ENCODE data around the gene PRDX4.
"Not testable (repeated sequence)": the region's sequence is repeated elsewhere in the genome, so short reads cannot be mapped to it uniquely, and the experiment has no call there.

The PRDX4 gene

GRCh38 chrX:23667239-23668177 lies at the start of gene PRDX4:
PRDX4 (plus strand) TSS chrX:23667493; CDS start chrX:23667571, 78 bp downstream.
- DNase-seq (ENCODE audit: low read depth), result peak; percentile 35

GRCh38 chrX:23621621-23622265 lies 45.5 kb upstream of the PRDX4 start:
- DNase-seq (ENCODE audit: low read depth), result no peak

GRCh38 chrX:23623797-23624196 lies 43.5 kb upstream of the PRDX4 start:
- DNase-seq (ENCODE audit: low read depth), result no peak

DNA sequence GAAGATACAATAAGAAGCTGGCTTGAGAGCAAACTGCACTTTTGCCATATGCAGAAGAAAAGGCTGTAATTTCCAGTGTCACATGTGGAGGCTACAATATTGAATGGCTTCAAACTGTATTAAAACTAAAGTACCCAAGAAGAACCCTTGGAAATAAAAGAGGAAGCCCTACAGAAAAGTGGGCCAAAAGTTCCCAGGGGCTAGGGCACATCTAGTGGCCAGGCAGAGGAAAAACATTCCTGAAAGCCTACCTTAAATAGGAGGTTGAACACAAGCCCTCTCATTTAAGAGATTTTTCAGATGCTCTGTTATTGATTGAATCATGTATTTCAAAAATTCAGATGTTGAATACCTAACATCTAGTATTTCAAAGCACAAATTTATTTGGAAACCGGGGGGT lies 40.6 kb upstream of the PRDX4 start:
- DNase-seq (ENCODE audit: low read depth), result no peak

DNA sequence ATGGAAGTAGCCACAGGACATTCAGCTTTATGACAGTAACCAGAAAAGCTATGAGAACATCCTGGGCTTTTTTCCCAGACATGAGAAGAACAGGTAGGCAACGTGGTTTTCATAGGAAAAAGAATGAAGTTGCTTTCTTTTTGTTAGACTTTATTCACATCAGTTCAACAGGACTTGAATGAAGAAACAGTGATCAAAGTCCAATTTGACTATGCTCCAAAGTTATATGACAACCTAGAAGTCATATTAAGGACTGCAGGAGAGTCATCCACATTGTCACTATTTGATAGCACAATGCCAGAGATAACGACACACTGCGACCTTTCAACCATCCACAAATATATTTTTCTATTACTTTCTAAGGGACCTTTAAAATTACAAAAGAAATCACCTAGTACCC lies 39.2 kb upstream of the PRDX4 start:
- no peak for DNase-seq (ENCODE audit: low read depth)

DNA sequence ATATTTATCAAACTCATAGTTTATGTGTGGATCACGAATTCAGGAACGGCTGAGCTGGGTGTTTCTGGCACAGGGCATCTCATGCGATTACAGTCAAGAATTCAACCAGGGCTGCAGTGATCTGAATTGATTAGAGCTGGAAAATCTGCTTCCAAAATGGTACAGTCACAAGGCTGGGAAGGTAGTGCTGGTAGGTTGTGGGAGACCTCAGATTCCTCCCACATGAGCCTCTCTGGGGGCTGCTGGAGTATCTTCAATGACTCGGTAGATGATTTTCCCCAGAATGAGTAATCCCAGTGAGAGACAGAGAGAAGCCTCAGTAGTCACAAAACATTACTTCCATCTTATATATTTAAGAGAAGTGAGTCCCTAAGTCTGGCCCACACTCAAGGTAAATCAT lies 36.2 kb upstream of the PRDX4 start:
- no peak for DNase-seq (ENCODE audit: low read depth)

- no peak for DNase-seq (ENCODE audit: low read depth)
Observed at GRCh38 chrX:23633834-23634580, 33.3 kb upstream of the PRDX4 start.

GRCh38 chrX:23637187-23637586 lies 30.1 kb upstream of the PRDX4 start:
- DNase-seq (ENCODE audit: low read depth), result no peak

DNA sequence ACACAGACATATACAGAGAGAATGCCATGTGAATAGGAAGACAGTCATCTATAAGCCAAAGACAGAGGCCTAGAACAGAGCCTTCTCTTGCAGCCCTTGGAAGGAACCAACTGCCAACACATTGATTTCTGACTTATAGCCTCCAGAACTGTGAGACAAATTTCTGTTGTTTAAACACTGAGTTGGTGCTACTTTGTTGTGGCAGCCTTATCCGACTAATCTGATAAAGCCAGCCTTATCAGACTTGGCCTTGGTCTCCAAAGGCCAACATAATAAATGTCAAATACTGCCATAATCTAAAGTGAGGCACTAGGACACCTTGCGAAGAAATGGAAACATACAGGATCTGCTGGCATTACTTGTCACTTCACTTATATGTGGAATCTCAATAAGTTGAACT lies 24.3 kb upstream of the PRDX4 start:
- no peak for DNase-seq (ENCODE audit: low read depth)

DNA sequence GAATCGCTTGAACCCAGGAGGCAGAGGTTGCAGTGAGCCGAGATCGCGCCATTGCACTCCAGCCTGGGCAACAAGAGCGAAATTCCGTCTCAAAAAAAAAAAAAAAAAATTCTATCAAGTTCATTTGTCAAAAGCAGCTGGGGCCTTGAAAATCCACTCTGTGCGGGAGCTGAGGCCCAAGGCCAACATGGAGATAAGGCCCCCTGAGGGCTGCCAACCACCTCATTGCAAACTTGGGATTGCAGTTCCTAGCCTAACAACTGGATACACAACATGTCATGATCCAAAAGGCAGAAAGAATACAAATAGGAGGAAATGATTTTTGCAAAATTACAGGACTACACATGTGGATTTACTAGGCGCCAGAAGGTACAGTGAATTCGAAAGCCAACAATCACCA lies 22.5 kb upstream of the PRDX4 start:
- no peak for DNase-seq (ENCODE audit: low read depth)

GRCh38 chrX:23656091-23656490 lies 11.2 kb upstream of the PRDX4 start:
- no peak for DNase-seq (ENCODE audit: low read depth)

DNA sequence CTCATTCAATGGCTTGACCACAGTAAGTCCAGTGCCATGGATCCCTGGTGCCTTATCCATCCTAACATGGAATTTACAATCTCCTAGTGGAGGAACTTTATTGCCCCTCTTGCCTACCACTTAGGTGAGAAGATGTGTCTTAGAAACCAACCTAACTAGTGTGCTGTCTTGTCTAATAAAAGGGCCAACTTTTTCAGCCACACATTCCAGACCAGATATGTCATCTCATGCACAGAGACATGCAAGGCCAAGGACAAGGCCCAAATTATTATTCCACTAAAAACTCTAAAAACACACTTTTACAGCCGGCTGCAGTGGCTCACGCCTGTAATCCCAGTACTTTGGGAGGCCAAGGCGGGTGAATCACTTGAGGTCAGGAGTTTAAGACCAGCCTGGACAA lies 10.6 kb upstream of the PRDX4 start:
- DNase-seq (ENCODE audit: low read depth), result no peak

- no peak for DNase-seq (ENCODE audit: low read depth)
Observed at GRCh38 chrX:23659339-23659738, 8.0 kb upstream of the PRDX4 start.

- not testable (repeated sequence) for DNase-seq (ENCODE audit: low read depth)
Observed at GRCh38 chrX:23660083-23660765, 7.1 kb upstream of the PRDX4 start.

- no peak for DNase-seq (ENCODE audit: low read depth)
Observed at GRCh38 chrX:23660766-23661132, 6.5 kb upstream of the PRDX4 start.

GRCh38 chrX:23661671-23662070 lies 5.6 kb upstream of the PRDX4 start:
- DNase-seq (ENCODE audit: low read depth), result no peak

DNA sequence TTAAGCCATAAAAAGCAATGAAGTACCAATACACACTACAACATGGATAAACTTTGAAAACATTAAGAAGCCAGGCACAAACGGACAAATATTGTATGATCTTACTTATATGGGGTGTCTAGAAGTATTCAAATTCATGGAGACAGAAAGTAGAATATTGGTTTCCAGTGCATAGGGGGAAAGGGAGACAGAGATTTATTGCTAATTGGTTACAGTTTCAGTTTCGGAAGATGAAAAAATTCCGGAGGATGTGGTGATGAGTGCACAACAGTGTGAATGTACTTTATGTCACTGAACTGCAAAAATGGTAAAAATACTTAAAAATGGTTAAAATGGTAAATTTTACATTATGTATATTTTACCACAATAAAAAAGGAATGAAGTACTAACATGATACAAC lies 5.1 kb upstream of the PRDX4 start:
- DNase-seq (ENCODE audit: low read depth), result no peak

- DNase-seq (ENCODE audit: low read depth), result peak; percentile 18
Observed at GRCh38 chrX:23662853-23663252, 4.4 kb upstream of the PRDX4 start.

- DNase-seq (ENCODE audit: low read depth), result no peak
Observed at GRCh38 chrX:23664496-23664895, 2.8 kb upstream of the PRDX4 start.

- no peak for DNase-seq (ENCODE audit: low read depth)
Observed at GRCh38 chrX:23666282-23666681, 1.0 kb upstream of the PRDX4 start.

GRCh38 chrX:23668335-23668734 lies 1.0 kb downstream of the PRDX4 start:
- no peak for DNase-seq (ENCODE audit: low read depth)

GRCh38 chrX:23670528-23670927 lies 3.2 kb downstream of the PRDX4 start:
- DNase-seq (ENCODE audit: low read depth), result no peak
